Cerebellar nuclear complex (tissue), 1 donor: ENCODE measurements around the gene NELL1.

Source experiments
- DNase-seq, 2 experiments: peaks; one replicate each; lab custom pipeline; 2025; lab: John Stamatoyannopoulos, UW

The NELL1 gene

GRCh38 chr11:21564833-21565682 is 895.7 kb downstream of the NELL1 start:
- no peak for DNase-seq

- no peak for DNase-seq
These were observed 897.2 kb downstream of the NELL1 start for GRCh38 chr11:21566521-21567117.

- DNase-seq: no peak
These were observed 898.4 kb downstream of the NELL1 start for GRCh38 chr11:21567645-21568290.

GRCh38 chr11:21572210-21572609 is 902.8 kb downstream of the NELL1 start:
- DNase-seq: no peak

GRCh38 chr11:21582791-21583190 is 913.4 kb downstream of the NELL1 start:
- DNase-seq: no peak

GRCh38 chr11:21588754-21589153 is 919.4 kb downstream of the NELL1 start:
- DNase-seq: no peak

- no peak for DNase-seq
These were observed 933.3 kb downstream of the NELL1 start for GRCh38 chr11:21602699-21603098.

- DNase-seq: no peak
These were observed 934.5 kb downstream of the NELL1 start for GRCh38 chr11:21603886-21604285.

GRCh38 chr11:21604564-21604963 is 935.2 kb downstream of the NELL1 start:
- no peak for DNase-seq

GRCh38 chr11:21612326-21612725 is 942.9 kb downstream of the NELL1 start:
- DNase-seq: no peak

- no peak for DNase-seq
These were observed 945.6 kb downstream of the NELL1 start for GRCh38 chr11:21614961-21615360.

- no peak for DNase-seq
These were observed 946.6 kb downstream of the NELL1 start for GRCh38 chr11:21615955-21616371.

GRCh38 chr11:21622566-21622965 is 953.2 kb downstream of the NELL1 start:
- no peak for DNase-seq

- DNase-seq: no peak
These were observed 953.6 kb downstream of the NELL1 start for GRCh38 chr11:21622995-21623394.
